ENCODE measurements around the gene COL10A1.

DNA sequence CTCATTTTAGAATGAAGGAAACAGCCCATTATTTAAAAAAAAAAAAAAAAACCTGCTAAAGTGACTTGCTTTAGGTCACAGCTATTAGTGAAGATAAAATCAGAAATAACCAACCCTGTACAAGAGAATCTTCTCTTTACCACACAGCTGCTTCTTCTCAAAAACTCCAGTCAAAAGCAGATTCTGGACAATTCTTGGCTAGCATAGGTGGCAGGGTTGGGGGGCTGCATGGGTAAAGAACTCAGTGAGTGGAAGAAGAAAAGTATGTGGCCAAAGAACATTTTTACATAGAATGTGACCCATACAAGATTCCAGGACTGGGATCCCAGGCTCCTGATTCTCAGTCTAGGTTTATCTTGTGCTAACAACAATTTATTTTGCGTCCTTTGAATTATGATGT is 55.8 kb downstream of the COL10A1 start:
- TF ChIP-seq HOXC10 (CRISPR knock-in tag; IDR thresholded peaks at IDR 0.05) (no peak), ZNF629 (tag by site-specific recombination; IDR thresholded peaks at IDR 0.05) (no peak), ZNF133 (tag by site-specific recombination; IDR thresholded peaks at IDR 0.05) (no peak), ZNF558 (tag by site-specific recombination; IDR thresholded peaks at IDR 0.05) (no peak), YY1 (tag by site-specific recombination; IDR thresholded peaks at IDR 0.05) (no peak), ZNF302 (tag by site-specific recombination; IDR thresholded peaks at IDR 0.05; ENCODE audit: low read depth) (no peak)
- TF ChIP-seq, protein P1, sequence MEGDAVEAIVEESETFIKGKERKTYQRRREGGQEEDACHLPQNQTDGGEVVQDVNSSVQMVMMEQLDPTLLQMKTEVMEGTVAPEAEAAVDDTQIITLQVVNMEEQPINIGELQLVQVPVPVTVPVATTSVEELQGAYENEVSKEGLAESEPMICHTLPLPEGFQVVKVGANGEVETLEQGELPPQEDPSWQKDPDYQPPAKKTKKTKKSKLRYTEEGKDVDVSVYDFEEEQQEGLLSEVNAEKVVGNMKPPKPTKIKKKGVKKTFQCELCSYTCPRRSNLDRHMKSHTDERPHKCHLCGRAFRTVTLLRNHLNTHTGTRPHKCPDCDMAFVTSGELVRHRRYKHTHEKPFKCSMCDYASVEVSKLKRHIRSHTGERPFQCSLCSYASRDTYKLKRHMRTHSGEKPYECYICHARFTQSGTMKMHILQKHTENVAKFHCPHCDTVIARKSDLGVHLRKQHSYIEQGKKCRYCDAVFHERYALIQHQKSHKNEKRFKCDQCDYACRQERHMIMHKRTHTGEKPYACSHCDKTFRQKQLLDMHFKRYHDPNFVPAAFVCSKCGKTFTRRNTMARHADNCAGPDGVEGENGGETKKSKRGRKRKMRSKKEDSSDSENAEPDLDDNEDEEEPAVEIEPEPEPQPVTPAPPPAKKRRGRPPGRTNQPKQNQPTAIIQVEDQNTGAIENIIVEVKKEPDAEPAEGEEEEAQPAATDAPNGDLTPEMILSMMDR (tag by site-specific recombination; IDR thresholded peaks at IDR 0.05) = no peak
- TF ChIP-seq, protein P2, sequence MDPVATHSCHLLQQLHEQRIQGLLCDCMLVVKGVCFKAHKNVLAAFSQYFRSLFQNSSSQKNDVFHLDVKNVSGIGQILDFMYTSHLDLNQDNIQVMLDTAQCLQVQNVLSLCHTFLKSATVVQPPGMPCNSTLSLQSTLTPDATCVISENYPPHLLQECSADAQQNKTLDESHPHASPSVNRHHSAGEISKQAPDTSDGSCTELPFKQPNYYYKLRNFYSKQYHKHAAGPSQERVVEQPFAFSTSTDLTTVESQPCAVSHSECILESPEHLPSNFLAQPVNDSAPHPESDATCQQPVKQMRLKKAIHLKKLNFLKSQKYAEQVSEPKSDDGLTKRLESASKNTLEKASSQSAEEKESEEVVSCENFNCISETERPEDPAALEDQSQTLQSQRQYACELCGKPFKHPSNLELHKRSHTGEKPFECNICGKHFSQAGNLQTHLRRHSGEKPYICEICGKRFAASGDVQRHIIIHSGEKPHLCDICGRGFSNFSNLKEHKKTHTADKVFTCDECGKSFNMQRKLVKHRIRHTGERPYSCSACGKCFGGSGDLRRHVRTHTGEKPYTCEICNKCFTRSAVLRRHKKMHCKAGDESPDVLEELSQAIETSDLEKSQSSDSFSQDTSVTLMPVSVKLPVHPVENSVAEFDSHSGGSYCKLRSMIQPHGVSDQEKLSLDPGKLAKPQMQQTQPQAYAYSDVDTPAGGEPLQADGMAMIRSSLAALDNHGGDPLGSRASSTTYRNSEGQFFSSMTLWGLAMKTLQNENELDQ (tag by site-specific recombination; IDR thresholded peaks at IDR 0.05; ENCODE audit: low read depth) = no peak
- TF ChIP-seq, protein P3, sequence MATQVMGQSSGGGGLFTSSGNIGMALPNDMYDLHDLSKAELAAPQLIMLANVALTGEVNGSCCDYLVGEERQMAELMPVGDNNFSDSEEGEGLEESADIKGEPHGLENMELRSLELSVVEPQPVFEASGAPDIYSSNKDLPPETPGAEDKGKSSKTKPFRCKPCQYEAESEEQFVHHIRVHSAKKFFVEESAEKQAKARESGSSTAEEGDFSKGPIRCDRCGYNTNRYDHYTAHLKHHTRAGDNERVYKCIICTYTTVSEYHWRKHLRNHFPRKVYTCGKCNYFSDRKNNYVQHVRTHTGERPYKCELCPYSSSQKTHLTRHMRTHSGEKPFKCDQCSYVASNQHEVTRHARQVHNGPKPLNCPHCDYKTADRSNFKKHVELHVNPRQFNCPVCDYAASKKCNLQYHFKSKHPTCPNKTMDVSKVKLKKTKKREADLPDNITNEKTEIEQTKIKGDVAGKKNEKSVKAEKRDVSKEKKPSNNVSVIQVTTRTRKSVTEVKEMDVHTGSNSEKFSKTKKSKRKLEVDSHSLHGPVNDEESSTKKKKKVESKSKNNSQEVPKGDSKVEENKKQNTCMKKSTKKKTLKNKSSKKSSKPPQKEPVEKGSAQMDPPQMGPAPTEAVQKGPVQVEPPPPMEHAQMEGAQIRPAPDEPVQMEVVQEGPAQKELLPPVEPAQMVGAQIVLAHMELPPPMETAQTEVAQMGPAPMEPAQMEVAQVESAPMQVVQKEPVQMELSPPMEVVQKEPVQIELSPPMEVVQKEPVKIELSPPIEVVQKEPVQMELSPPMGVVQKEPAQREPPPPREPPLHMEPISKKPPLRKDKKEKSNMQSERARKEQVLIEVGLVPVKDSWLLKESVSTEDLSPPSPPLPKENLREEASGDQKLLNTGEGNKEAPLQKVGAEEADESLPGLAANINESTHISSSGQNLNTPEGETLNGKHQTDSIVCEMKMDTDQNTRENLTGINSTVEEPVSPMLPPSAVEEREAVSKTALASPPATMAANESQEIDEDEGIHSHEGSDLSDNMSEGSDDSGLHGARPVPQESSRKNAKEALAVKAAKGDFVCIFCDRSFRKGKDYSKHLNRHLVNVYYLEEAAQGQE (tag by site-specific recombination; IDR thresholded peaks at IDR 0.05) = no peak

All from HEK293 (cell line).